Gastrocnemius medialis (tissue), 4 donors: ENCODE results near the gene COMMD9.

Source experiments
- POLR2A ChIP-seq, 2 donors: fragments of 450-650 bp; IDR thresholded peaks; one replicate each; pipeline ENCODE4 v1.6.1; 2017; ENCODE audit warnings: antibody characterized with exemption in 2 of 2, mild to moderate bottlenecking in 2 of 2, moderate library complexity in 2 of 2
- TF ChIP-seq, protein P1 (sequence below), 5 experiments: fragments of 450-650 bp in 3 of 5; fragments of 200-600 bp in 2 of 5; sonication (generic) in 2 of 5; IDR thresholded peaks in 4 of 5; conservative IDR thresholded peaks in 1 of 5; 1 replicate in 4 of 5; 2 replicates in 1 of 5; pipeline ENCODE4 v1.5.1; 2016 to 2019; ENCODE audit warnings: antibody characterized with exemption in 5 of 5, mild to moderate bottlenecking in 3 of 5, moderate library complexity in 3 of 5

DNA sequence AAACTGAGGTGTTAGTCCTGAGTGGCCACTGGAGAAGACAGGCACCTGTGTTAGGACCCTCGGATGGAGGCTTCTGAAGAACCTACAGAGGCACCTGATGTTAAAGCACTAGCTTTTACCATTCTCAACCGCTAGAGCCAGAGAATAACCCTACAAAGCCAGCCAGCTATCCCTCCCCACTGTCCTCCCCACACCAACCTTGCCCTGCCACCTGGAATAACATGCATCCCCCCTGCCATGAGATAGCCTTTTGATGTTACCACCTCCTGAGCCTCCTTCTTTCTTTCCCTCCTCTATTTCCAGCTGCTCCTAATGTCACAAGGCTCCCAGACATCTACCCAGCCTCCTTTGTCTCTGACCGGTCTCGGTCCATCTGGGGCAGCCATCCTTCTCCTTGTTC lies 28.1 kb downstream of the COMMD9 start:
- TF ChIP-seq, protein P1, sequence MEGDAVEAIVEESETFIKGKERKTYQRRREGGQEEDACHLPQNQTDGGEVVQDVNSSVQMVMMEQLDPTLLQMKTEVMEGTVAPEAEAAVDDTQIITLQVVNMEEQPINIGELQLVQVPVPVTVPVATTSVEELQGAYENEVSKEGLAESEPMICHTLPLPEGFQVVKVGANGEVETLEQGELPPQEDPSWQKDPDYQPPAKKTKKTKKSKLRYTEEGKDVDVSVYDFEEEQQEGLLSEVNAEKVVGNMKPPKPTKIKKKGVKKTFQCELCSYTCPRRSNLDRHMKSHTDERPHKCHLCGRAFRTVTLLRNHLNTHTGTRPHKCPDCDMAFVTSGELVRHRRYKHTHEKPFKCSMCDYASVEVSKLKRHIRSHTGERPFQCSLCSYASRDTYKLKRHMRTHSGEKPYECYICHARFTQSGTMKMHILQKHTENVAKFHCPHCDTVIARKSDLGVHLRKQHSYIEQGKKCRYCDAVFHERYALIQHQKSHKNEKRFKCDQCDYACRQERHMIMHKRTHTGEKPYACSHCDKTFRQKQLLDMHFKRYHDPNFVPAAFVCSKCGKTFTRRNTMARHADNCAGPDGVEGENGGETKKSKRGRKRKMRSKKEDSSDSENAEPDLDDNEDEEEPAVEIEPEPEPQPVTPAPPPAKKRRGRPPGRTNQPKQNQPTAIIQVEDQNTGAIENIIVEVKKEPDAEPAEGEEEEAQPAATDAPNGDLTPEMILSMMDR (IDR thresholded peaks at IDR 0.05 in 4 of 5, conservative IDR thresholded peaks at IDR 0.05 in 1 of 5): no peak
- no peak for TF ChIP-seq POLR2A (IDR thresholded peaks at IDR 0.05)
